AG09309 (cell line): ENCODE results near the gene PCDH9.

Experiments
- DNase-seq: peaks from one replicate; pipeline ENCODE4 v3.0.0-alpha.2; 2010; ENCODE audit warnings: low read depth
- H3K4me3 ChIP-seq: 2 replicates; pipeline ENCODE4 v1.5.1; 2011; ENCODE audit warnings: mild to moderate bottlenecking, low read depth, low read length, moderate library complexity; ENCODE audit not compliant: control insufficient read depth
- TF ChIP-seq, protein P1 (sequence below): IDR thresholded peaks from 2 replicates; pipeline ENCODE4 v1.5.1; 2011; ENCODE audit warnings: mild to moderate bottlenecking, low read depth, low read length, inconsistent platforms; ENCODE audit not compliant: insufficient read depth, control insufficient read depth; ENCODE audit errors: missing control alignments

PCDH9 gene

DNA sequence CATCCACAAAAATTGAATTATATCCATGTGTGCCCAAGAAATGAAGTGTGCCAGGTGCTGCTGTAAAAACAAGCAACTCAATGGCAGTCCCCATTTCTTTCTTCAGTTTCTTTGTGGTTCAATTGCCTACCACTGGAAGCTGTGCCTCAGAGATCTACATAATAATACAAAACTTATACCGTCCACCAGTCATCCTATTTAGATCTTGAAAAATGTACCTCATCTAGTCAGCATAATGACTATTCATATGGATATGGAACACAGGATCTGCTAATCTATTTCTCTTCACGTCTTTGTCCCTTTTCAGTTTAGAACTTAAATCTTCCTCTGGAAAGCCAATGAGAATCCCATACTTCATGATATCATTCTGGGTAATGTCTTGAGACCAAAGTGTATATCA, 648.5 kb downstream of the PCDH9 start:
- no peak overlapping the region for H3K4me3 ChIP-seq
- no peak for DNase-seq
- TF ChIP-seq, protein P1, sequence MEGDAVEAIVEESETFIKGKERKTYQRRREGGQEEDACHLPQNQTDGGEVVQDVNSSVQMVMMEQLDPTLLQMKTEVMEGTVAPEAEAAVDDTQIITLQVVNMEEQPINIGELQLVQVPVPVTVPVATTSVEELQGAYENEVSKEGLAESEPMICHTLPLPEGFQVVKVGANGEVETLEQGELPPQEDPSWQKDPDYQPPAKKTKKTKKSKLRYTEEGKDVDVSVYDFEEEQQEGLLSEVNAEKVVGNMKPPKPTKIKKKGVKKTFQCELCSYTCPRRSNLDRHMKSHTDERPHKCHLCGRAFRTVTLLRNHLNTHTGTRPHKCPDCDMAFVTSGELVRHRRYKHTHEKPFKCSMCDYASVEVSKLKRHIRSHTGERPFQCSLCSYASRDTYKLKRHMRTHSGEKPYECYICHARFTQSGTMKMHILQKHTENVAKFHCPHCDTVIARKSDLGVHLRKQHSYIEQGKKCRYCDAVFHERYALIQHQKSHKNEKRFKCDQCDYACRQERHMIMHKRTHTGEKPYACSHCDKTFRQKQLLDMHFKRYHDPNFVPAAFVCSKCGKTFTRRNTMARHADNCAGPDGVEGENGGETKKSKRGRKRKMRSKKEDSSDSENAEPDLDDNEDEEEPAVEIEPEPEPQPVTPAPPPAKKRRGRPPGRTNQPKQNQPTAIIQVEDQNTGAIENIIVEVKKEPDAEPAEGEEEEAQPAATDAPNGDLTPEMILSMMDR, result no peak

DNA sequence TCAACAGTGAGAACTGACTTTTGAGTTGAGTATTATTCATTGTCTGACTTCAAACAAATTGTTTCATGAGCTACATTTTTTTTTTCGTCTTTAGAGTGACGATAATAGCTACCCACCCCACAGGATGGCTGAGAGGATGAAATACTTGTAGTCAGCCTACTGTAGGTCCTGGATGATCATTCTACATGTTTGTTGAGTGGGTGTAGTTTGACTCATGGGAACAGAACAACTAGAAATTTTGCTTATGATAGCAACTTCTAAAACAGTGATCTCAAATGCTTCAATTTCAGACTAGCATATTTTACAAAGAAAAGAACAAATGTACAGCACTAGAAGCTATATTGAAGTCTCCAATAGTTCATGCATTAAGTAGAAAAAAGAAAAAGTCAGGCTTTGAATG, 651.8 kb downstream of the PCDH9 start:
- DNase-seq, result no peak
- no peak overlapping the region for H3K4me3 ChIP-seq
- TF ChIP-seq, protein P1, result no peak

DNA sequence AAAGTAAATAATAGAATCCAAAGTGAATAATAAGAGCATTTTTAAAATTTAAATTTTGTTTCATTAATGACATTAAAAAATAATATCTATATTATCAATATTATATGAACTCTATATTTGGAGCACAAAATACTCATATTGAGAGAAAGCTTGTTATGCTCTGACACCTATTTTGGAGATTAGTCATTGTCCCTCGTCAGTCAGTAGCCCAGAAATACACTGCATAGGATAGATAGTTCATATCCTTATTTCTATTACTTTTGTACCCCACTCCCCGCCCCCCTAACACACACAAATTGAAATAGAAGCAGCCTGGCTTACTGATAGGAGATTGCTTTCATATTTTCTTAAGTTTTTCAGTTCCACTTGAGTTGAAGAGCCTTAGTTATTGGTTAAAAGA, 652.8 kb downstream of the PCDH9 start:
- TF ChIP-seq, protein P1, result no peak
- no peak overlapping the region for H3K4me3 ChIP-seq
- no peak for DNase-seq

DNA sequence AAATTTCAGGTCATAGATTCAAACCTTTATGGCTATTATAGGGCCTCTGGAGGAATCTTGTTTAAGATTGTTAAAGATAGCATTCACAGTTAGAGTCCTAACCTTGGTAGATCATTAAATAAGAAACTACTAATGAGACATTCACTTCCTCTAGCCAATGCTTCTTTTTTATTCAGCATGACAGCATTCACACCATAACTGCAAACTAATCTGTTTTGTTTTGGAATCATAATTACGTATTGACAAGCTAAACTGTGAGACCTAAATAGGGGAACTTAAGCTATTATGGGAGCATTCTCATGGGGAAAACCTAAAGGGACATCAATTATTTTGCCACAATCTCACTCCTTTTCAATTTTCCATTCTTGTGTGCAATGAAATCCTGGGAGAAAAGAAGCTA, 653.8 kb downstream of the PCDH9 start:
- H3K4me3 ChIP-seq, result no peak overlapping the region
- no peak for DNase-seq
- TF ChIP-seq, protein P1, result no peak

DNA sequence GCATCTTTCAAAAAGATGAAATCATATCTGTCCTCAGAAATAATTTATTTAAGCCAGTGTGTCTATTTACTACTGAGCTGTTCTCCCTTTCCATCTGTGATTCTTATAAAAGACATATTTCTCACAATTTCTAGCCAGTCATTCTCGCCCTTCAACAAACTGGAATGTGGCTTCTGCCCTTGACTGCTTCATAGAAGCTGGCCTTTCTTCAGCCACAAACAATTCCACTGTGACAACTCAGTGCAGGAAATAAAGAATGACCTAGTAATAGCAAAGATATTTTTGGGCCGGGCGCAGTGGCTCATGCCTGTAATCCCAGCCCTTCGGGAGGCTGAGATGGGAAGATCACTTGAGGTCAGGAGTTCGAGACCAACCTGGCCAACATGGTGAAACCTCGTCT, 655.5 kb downstream of the PCDH9 start:
- TF ChIP-seq, protein P1, result no peak
- H3K4me3 ChIP-seq, result no peak overlapping the region
- DNase-seq, result no peak

DNA sequence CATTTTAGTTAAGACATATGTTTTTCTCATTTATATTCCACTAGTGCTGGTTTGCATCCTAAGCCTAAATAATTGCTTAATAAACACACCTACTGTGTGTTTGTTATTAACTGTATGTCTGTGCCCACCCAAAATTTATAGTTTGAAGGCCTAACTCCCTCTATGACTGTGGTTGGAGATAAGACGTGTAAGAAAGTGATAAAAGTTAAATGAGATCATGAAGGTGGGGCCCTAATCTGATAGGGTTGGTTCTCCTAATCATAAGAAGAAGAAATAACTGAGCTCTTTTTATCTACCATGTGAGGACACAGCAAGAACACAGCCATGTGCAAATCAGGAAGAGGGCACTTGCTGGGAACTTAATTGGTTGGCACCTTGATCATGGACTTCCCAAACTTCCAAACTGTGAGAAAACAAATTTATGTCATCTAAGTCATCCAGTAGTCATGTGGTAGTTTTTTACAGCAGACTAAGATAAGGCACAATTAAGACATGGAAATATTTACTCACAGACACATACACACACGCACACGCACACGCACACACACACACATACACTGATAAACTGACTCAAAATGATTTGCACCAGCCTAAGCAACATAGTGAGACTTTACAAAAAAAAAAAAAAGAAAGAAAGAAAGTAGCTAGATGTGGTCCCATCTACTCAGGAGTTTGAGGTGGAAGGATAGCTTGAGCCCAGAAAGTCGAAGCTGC, 662.1 kb downstream of the PCDH9 start:
- DNase-seq, result no peak
- TF ChIP-seq, protein P1, result no peak
- no peak overlapping the region for H3K4me3 ChIP-seq
